PFSK-1 (cell line): ENCODE data around the gene COL8A1.

Source experiments
- FOXP2 ChIP-seq: optimal IDR thresholded peaks from 2 replicates; pipeline ENCODE3; 2011; ENCODE audit warnings: borderline replicate concordance, control low read depth, inconsistent platforms; ENCODE audit not compliant: insufficient read depth; ENCODE audit errors: extremely low read length, extremely low read depth
- POLR2AphosphoS5 ChIP-seq: IDR thresholded peaks from 2 replicates; pipeline ENCODE4 v1.6.1; 2012; ENCODE audit warnings: low read depth, mild to moderate bottlenecking, control low read depth, low read length, moderate library complexity
- REST ChIP-seq, 2 experiments: IDR thresholded peaks; 2 replicates each; pipeline versions ENCODE4 v1.6.1 to v1.8.0; 2011 to 2012; ENCODE audit warnings: low read depth in 2 of 2, low read length in 2 of 2, control low read depth in 1 of 2, inconsistent platforms in 1 of 2, mild to moderate bottlenecking in 1 of 2, moderate library complexity in 1 of 2; ENCODE audit not compliant: insufficient read depth in 1 of 2
- SIN3A ChIP-seq: IDR thresholded peaks from 2 replicates; pipeline ENCODE4 v1.6.1; 2012; ENCODE audit warnings: mild to moderate bottlenecking, low read length, moderate library complexity, borderline replicate concordance; ENCODE audit not compliant: insufficient read depth
- TAF1 ChIP-seq: IDR thresholded peaks from 2 replicates; pipeline ENCODE4 v1.6.1; 2012; ENCODE audit warnings: low read length, control low read depth, borderline replicate concordance; ENCODE audit not compliant: insufficient read depth

- TF ChIP-seq REST (IDR thresholded peaks at IDR 0.05; ENCODE audit: insufficient read depth in 1 of 2, low read depth in 2 of 2, low read length in 2 of 2) (no peak), POLR2AphosphoS5 (no peak), TAF1 (no peak), SIN3A (no peak), FOXP2 (no peak)
These were observed 75.0 kb downstream of the COL8A1 start for GRCh38 chr3:99713440-99713839.
